Prostate gland (tissue), 2 donors: ENCODE results near the gene RBMY1A1.
"Not testable (repeated sequence)": the region's sequence is repeated elsewhere in the genome, so short reads cannot be mapped to it uniquely, and the experiment has no call there.

Experiments
- POLR2A ChIP-seq: fragments of 450-650 bp; IDR thresholded peaks from one replicate; pipeline ENCODE4 v1.6.1; 2016; ENCODE audit warnings: antibody characterized with exemption, mild to moderate bottlenecking
- POLR2AphosphoS5 ChIP-seq: sonication (generic); formaldehyde crosslinking; IDR thresholded peaks from one replicate; pipeline ENCODE4 v1.6.1; 2017; ENCODE audit warnings: antibody characterized with exemption
- TF ChIP-seq, protein P1 (sequence below), 4 experiments: fragments of 200-600 bp in 2 of 4; fragments of 450-650 bp in 2 of 4; sonication (generic) in 2 of 4; IDR thresholded peaks; 1 replicate in 3 of 4; 2 replicates in 1 of 4; pipeline ENCODE4 v1.5.1; 2016 to 2019; ENCODE audit warnings: antibody characterized with exemption in 4 of 4, mild to moderate bottlenecking in 2 of 4, moderate library complexity in 2 of 4

DNA sequence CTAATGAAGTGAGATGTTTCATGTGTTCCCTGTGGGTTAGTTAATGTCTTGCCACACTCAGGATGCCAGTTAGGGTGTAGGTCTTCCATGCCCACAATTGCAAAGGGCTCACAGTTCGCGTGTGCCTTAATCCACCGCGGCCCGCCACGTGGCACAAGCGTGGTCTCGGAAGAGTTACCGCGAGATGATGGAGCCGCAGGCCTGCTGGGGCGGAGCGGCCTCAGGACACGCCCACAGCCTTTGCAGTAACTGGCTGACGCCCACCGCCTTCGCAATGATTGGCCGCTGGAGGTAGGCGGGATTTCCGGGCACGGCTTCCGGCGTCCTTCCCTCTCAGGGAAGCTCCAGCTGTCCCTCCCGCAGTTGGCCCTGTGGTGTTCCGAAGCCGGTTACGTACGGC is 23.6 kb upstream of the RBMY1A1 start, which contains the start of gene RBMY1B:
- TF ChIP-seq, protein P1, sequence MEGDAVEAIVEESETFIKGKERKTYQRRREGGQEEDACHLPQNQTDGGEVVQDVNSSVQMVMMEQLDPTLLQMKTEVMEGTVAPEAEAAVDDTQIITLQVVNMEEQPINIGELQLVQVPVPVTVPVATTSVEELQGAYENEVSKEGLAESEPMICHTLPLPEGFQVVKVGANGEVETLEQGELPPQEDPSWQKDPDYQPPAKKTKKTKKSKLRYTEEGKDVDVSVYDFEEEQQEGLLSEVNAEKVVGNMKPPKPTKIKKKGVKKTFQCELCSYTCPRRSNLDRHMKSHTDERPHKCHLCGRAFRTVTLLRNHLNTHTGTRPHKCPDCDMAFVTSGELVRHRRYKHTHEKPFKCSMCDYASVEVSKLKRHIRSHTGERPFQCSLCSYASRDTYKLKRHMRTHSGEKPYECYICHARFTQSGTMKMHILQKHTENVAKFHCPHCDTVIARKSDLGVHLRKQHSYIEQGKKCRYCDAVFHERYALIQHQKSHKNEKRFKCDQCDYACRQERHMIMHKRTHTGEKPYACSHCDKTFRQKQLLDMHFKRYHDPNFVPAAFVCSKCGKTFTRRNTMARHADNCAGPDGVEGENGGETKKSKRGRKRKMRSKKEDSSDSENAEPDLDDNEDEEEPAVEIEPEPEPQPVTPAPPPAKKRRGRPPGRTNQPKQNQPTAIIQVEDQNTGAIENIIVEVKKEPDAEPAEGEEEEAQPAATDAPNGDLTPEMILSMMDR (IDR thresholded peaks at IDR 0.05): not testable (repeated sequence)
- not testable (repeated sequence) for TF ChIP-seq POLR2A, POLR2AphosphoS5
